A673 (cell line): ENCODE results near the gene CTCF. TPM values are rescaled to one million over a fixed set of nuclear protein-coding genes. Genes with fewer than 3 reads are reported as not detected.

Source experiments
- BruUV-seq: library from RNA; stranded (reverse); fragments of 400-500 nt; replicated peaks from 2 replicates; lab custom pipeline; 2021; lab: Mats Ljungman, UMichigan
- CTCF ChIA-PET: fragments of 300-600 bp; sonication (Branson Sonifier 250); formaldehyde crosslinking; loops from one replicate; lab custom pipeline; 2022; ENCODE audit warnings: antibody characterized with exemption; lab: Charles Lee
- POLR2A ChIA-PET: fragments of 300-600 bp; sonication (Branson Sonifier 250); formaldehyde crosslinking; loops from one replicate; lab custom pipeline; 2022; ENCODE audit warnings: antibody characterized with exemption; ENCODE audit not compliant: low non-redundant PET; lab: Charles Lee
- DNase-seq: peaks from one replicate; pipeline ENCODE4 v3.0.0-alpha.2; 2015; ENCODE audit warnings: low spot score
- H3K27ac ChIP-seq: fragments of 200-600 bp; sonication (generic); 2 replicates; pipeline ENCODE4 v1.5.1; 2016; ENCODE audit warnings: mixed run types, low read depth, mild to moderate bottlenecking, mixed read lengths, antibody characterized with exemption, low read length; ENCODE audit not compliant: poor library complexity, severe bottlenecking
- H3K27me3 ChIP-seq: fragments of 200-600 bp; sonication (generic); replicated peaks from 2 replicates; pipeline ENCODE4 v1.6.1; 2017; ENCODE audit warnings: mixed run types, low read depth, mild to moderate bottlenecking, mixed read lengths, antibody characterized with exemption, low read length; ENCODE audit not compliant: insufficient read depth, poor library complexity
- H3K36me3 ChIP-seq: fragments of 200-600 bp; sonication (generic); 2 replicates; pipeline ENCODE4 v1.6.1; 2016; ENCODE audit warnings: mixed run types, mild to moderate bottlenecking, mixed read lengths, antibody characterized with exemption, low read length; ENCODE audit not compliant: insufficient read depth, poor library complexity, severe bottlenecking
- H3K4me1 ChIP-seq: fragments of 200-600 bp; sonication (generic); 2 replicates; pipeline ENCODE4 v1.6.1; 2017; ENCODE audit warnings: mixed run types, mild to moderate bottlenecking, mixed read lengths, antibody characterized with exemption, low read length; ENCODE audit not compliant: insufficient read depth, poor library complexity, severe bottlenecking
- H3K4me3 ChIP-seq: fragments of 200-600 bp; sonication (generic); 2 replicates; pipeline ENCODE4 v1.5.1; 2016; ENCODE audit warnings: low read depth, mixed run types, mild to moderate bottlenecking, mixed read lengths, low read length; ENCODE audit not compliant: poor library complexity, severe bottlenecking
- H3K9me3 ChIP-seq: fragments of 200-600 bp; sonication (generic); 2 replicates; pipeline ENCODE4 v1.6.1; 2016; ENCODE audit warnings: mixed run types, low read depth, mild to moderate bottlenecking, mixed read lengths, antibody characterized with exemption, low read length; ENCODE audit not compliant: poor library complexity, severe bottlenecking
- CTCF ChIP-seq: fragments of 300-800, 200-600 bp; sonication (generic); conservative IDR thresholded peaks from 2 replicates; pipeline ENCODE4 v1.5.1; 2017; ENCODE audit warnings: low read depth, mild to moderate bottlenecking, antibody characterized with exemption, low read length, moderate library complexity, mixed read lengths
- EZH2 ChIP-seq: fragments of 200-600 bp; sonication (generic); IDR thresholded peaks from 2 replicates; pipeline ENCODE4 v1.6.1; 2017; ENCODE audit warnings: borderline replicate concordance, low read depth, mild to moderate bottlenecking, mixed read lengths, antibody characterized with exemption, low read length; ENCODE audit not compliant: poor library complexity, severe bottlenecking
- intact Hi-C: fragments of 100-400 bp; cut with micrococcal nuclease; formaldehyde crosslinking; loops from one replicate; pipeline ENCODE4 v1.10.0; 2022; ENCODE audit not compliant: unreplicated experiment
- total RNA-seq: library from RNA; stranded (reverse); gene quantifications from 2 replicates; pipeline ENCODE4 v1.2.3, GENCODE V29; 2021

The CTCF gene
- total RNA-seq, 1 experiment from 2014 or later = 74.7 TPM

- ChIA-PET POLR2A (no interaction called here), CTCF (interaction anchor here (0.7 kb wide), 1 partner anchor 171 kb away, joined by 5 read pairs; no protein-coding TSS in a partner anchor)
- no TSS peak for BruUV-seq
- Histone ChIP-seq H3K36me3 (peaks cover 1% of the 10 kb centered on the region), H3K27ac (no peak overlapping the region), H3K9me3 (no peaks in the 10 kb centered on the region), H3K27me3 (no peaks in the 10 kb centered on the region), H3K4me1 (peaks cover 19% of the 10 kb centered on the region), H3K4me3 (no peak overlapping the region)
- no peak for DNase-seq
- TF ChIP-seq CTCF (no peak), EZH2 (no peak)
- intact Hi-C loops = no loop called here
Measured at GRCh38 chr16:67677712-67678111, 115.4 kb downstream of the CTCF start.

- H3K9me3 ChIP-seq = no peaks in the 10 kb centered on the region
- intact Hi-C loops = no loop called here
- peaks cover 11% of the 10 kb centered on the region for H3K4me1 ChIP-seq
- peaks cover 6% of the 10 kb centered on the region for H3K36me3 ChIP-seq
- H3K27ac ChIP-seq = no peak overlapping the region
- BruUV-seq = no TSS peak
- ChIA-PET CTCF (interaction anchor here (0.7 kb wide), 1 partner anchor 170 kb away, joined by 5 read pairs; no protein-coding TSS in a partner anchor), POLR2A (no interaction called here)
- no peaks in the 10 kb centered on the region for H3K27me3 ChIP-seq
- no peak for DNase-seq
- no peak for TF ChIP-seq CTCF
- TF ChIP-seq EZH2 = no peak
- H3K4me3 ChIP-seq = no peak overlapping the region
Measured at GRCh38 chr16:67678354-67679023, 116.2 kb downstream of the CTCF start.

DNA sequence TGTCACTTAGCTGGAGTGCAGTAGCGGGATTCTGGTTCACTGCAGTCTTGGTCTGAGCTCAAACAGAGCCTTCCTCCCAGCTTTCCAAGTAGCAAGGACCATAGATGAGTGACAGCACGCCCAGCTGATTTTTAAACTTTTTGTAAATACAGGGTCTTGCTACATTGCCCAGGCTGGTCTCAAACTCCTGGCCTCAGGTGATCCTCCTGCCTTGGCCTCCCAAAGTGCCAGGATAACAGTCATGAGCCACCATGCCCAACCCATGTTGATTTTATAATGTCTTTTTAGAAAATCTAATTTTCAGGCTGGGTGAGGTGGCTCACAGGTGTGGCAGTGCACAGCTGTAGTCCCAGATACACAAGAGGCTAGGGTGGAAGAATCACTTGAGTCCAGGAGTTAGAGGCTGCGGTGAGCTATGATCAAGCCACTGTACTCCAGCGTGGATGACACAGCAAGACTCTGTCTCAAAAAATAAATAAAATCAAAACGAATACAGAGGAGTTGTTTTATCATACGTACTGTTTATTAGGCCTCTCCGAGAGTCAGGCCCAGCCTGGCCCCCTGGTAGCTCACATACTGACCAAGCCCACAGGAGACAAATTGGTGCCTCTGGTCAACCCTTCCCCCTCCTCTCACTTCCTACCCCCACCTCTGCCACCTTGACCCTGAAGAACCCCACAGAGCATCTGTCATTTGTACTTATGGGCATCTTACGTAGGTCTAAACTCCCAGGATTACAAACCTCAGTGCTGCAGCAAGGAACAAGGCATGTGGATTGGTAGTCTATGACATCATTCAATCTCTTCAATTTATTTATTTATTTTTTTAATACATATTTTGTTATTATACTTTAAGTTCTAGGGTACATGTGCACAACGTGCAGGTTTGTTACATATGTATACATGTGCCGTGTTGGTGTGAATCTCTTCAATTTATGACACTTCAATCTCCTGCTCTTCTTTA lies 117.9 kb downstream of the CTCF start:
- Histone ChIP-seq H3K4me3 (no peak overlapping the region), H3K9me3 (no peaks in the 10 kb centered on the region), H3K36me3 (peaks cover 16% of the 10 kb centered on the region), H3K27ac (no peak overlapping the region), H3K4me1 (no peaks in the 10 kb centered on the region), H3K27me3 (no peaks in the 10 kb centered on the region)
- BruUV-seq = no TSS peak
- POLR2A ChIA-PET = no interaction called here
- intact Hi-C loops = no loop called here
- no peak for TF ChIP-seq EZH2
- TF ChIP-seq CTCF = no peak
- DNase-seq = no peak
- CTCF ChIA-PET = no interaction called here
